ENCODE measurements around the gene CAP2.
"Not testable (repeated sequence)": the region's sequence is repeated elsewhere in the genome, so short reads cannot be mapped to it uniquely, and the experiment has no call there.

CAP2 gene

GRCh38 chr6:17536586-17536985 lies 143.2 kb downstream of the CAP2 start:
- Histone ChIP-seq H3K4me3 (replicated peaks; ENCODE audit: insufficient read depth, low read length) (no peak overlapping the region), H3K27me3 (ENCODE audit: insufficient read depth, poor library complexity, severe bottlenecking) (no peaks in the 10 kb centered on the region), H3K27ac (replicated peaks) (no peak overlapping the region)
- TF ChIP-seq CTCF (IDR thresholded peaks at IDR 0.05; ENCODE audit: insufficient read depth, low read length): no peak
- no peak for TF ChIP-seq GABPA (IDR thresholded peaks at IDR 0.05; ENCODE audit: low read depth)
- no peak for TF ChIP-seq SPI1 (IDR thresholded peaks at IDR 0.05; ENCODE audit: borderline replicate concordance, low read depth)
- TF ChIP-seq REST (IDR thresholded peaks at IDR 0.05; ENCODE audit: insufficient replicate concordance, low read depth): no peak
- TF ChIP-seq POLR2AphosphoS5 (IDR thresholded peaks at IDR 0.05; ENCODE audit: low read depth): no peak
- no peak for DNase-seq (ENCODE audit: low read depth in 1 of 2, low spot score in 1 of 2)

GRCh38 chr6:17542243-17542642 lies 148.8 kb downstream of the CAP2 start:
- Histone ChIP-seq H3K27me3 (ENCODE audit: insufficient read depth, poor library complexity, severe bottlenecking) (no peaks in the 10 kb centered on the region), H3K4me3 (replicated peaks; ENCODE audit: insufficient read depth, low read length) (no peak overlapping the region), H3K27ac (replicated peaks) (no peak overlapping the region)
- TF ChIP-seq REST (IDR thresholded peaks at IDR 0.05; ENCODE audit: insufficient replicate concordance, low read depth): no peak
- TF ChIP-seq GABPA (IDR thresholded peaks at IDR 0.05; ENCODE audit: low read depth): no peak
- TF ChIP-seq POLR2AphosphoS5 (IDR thresholded peaks at IDR 0.05; ENCODE audit: low read depth): no peak
- TF ChIP-seq CTCF (IDR thresholded peaks at IDR 0.05; ENCODE audit: insufficient read depth, low read length): no peak
- no peak for TF ChIP-seq SPI1 (IDR thresholded peaks at IDR 0.05; ENCODE audit: borderline replicate concordance, low read depth)
- DNase-seq (ENCODE audit: low read depth in 1 of 2, low spot score in 1 of 2): no peak

GRCh38 chr6:17545681-17546080 lies 152.3 kb downstream of the CAP2 start:
- H3K4me3 ChIP-seq (replicated peaks; ENCODE audit: insufficient read depth, low read length); H3K27me3 ChIP-seq (ENCODE audit: insufficient read depth, poor library complexity, severe bottlenecking); H3K27ac ChIP-seq (replicated peaks); DNase-seq (ENCODE audit: low read depth in 1 of 2, low spot score in 1 of 2): not testable (repeated sequence)

- H3K27ac ChIP-seq (replicated peaks): no peak overlapping the region
- TF ChIP-seq GABPA (IDR thresholded peaks at IDR 0.05; ENCODE audit: low read depth) (no peak), CTCF (IDR thresholded peaks at IDR 0.05; ENCODE audit: insufficient read depth, low read length) (no peak), REST (IDR thresholded peaks at IDR 0.05; ENCODE audit: insufficient replicate concordance, low read depth) (no peak), SPI1 (IDR thresholded peaks at IDR 0.05; ENCODE audit: borderline replicate concordance, low read depth) (no peak), POLR2AphosphoS5 (IDR thresholded peaks at IDR 0.05; ENCODE audit: low read depth) (no peak)
- no peak overlapping the region for H3K4me3 ChIP-seq (replicated peaks; ENCODE audit: insufficient read depth, low read length)
- no peak for DNase-seq (ENCODE audit: low read depth in 1 of 2, low spot score in 1 of 2)
- no peaks in the 10 kb centered on the region for H3K27me3 ChIP-seq (ENCODE audit: insufficient read depth, poor library complexity, severe bottlenecking)
Measured at GRCh38 chr6:17551383-17551958, 158.1 kb downstream of the CAP2 start.

Data from HL-60 (cell line).